Measurements from ENCODE around the gene TAAR9. TPM values are rescaled to one million over a fixed set of nuclear protein-coding genes. Genes with fewer than 3 reads are reported as not detected.
A peak's percentile ranks its signal among the peaks of the same experiment; 100 is the strongest.

Gene TAAR9
- total and polyA plus RNA-seq, 2 experiments from 2014 or later, result not detected

- WGBS, 2 experiments (ENCODE audit: low coverage in 1 of 2, low lambda C conversion rate in 2 of 2, missing lambda C conversion rate in 2 of 2), result 34 to 36% methylated on average over 5 of the region's 5 CpGs
- Histone ChIP-seq H3K9me2 (ENCODE audit: insufficient read depth) (no peaks in the 10 kb centered on the region), H3K27me3 (replicated peaks; ENCODE audit: insufficient read depth) (no peaks in the 10 kb centered on the region), H3K79me2 (ENCODE audit: insufficient read depth) (peaks cover 98% of the 10 kb centered on the region), H2AFZ (no peak overlapping the region), H3K36me3 (ENCODE audit: low read depth) (peaks cover 11% of the 10 kb centered on the region; the same call in 1 of the 2 replicates), H4K20me1 (ENCODE audit: insufficient read depth) (no peaks in the 10 kb centered on the region), H3K27ac (peak overlapping the region; percentile 91), H3F3A (ENCODE audit: insufficient read depth) (peaks cover 28% of the 10 kb centered on the region), H3K4me3 (no peak overlapping the region), H3K4me1 (ENCODE audit: insufficient read depth) (peaks cover 35% of the 10 kb centered on the region), H3K4me2 (ENCODE audit: unreplicated experiment) (peak overlapping the region; percentile 89), H3K9ac (peak overlapping the region; percentile 79), H3K9me3 (ENCODE audit: low read depth) (no peaks in the 10 kb centered on the region)
- peak; percentile 90 for DNase-seq
- TF ChIP-seq EZH2 (IDR thresholded peaks at IDR 0.05; ENCODE audit: insufficient read depth, poor library complexity, severe bottlenecking), result no peak
- no peak for TF ChIP-seq EZH2phosphoT487 (IDR thresholded peaks at IDR 0.05; ENCODE audit: insufficient read depth, low read depth)
- in situ Hi-C loops (cut with MboI), result no loop called here
Measured at GRCh38 chr6:132491303-132491702, 46.8 kb upstream of the TAAR9 start.

- WGBS, 2 experiments (ENCODE audit: low coverage in 1 of 2, low lambda C conversion rate in 2 of 2, missing lambda C conversion rate in 2 of 2), result 100% methylated on average over 1 of the region's 1 CpG
- Histone ChIP-seq H3K9ac (no peak overlapping the region), H4K20me1 (ENCODE audit: insufficient read depth) (no peaks in the 10 kb centered on the region), H3K27ac (peak overlapping the region; percentile 91), H3K27me3 (replicated peaks; ENCODE audit: insufficient read depth) (no peaks in the 10 kb centered on the region), H3K36me3 (ENCODE audit: low read depth) (peaks cover 10% of the 10 kb centered on the region; the same call in 1 of the 2 replicates), H3K9me2 (ENCODE audit: insufficient read depth) (no peaks in the 10 kb centered on the region), H3K4me1 (ENCODE audit: insufficient read depth) (peaks cover 35% of the 10 kb centered on the region), H3K4me3 (no peak overlapping the region), H3K9me3 (ENCODE audit: low read depth) (no peaks in the 10 kb centered on the region), H3F3A (ENCODE audit: insufficient read depth) (peaks cover 33% of the 10 kb centered on the region), H3K79me2 (ENCODE audit: insufficient read depth) (peaks cover 98% of the 10 kb centered on the region), H3K4me2 (ENCODE audit: unreplicated experiment) (no peak overlapping the region), H2AFZ (no peak overlapping the region)
- DNase-seq, result no peak
- TF ChIP-seq EZH2phosphoT487 (IDR thresholded peaks at IDR 0.05; ENCODE audit: insufficient read depth, low read depth), result no peak
- TF ChIP-seq EZH2 (IDR thresholded peaks at IDR 0.05; ENCODE audit: insufficient read depth, poor library complexity, severe bottlenecking), result no peak
- in situ Hi-C loops (cut with MboI), result no loop called here
Measured at GRCh38 chr6:132491881-132492280, 46.2 kb upstream of the TAAR9 start.

GRCh38 chr6:132494954-132495353 is 43.1 kb upstream of the TAAR9 start:
- H3K9me2 ChIP-seq (ENCODE audit: insufficient read depth), result no peaks in the 10 kb centered on the region
- in situ Hi-C loops (cut with MboI), result no loop called here
- no peak overlapping the region for H3K27ac ChIP-seq
- no peak overlapping the region for H3K4me2 ChIP-seq (ENCODE audit: unreplicated experiment)
- no peak for DNase-seq
- peaks cover 16% of the 10 kb centered on the region; the same call in 1 of the 2 replicates for H3K36me3 ChIP-seq (ENCODE audit: low read depth)
- H3K4me1 ChIP-seq (ENCODE audit: insufficient read depth), result peaks cover 28% of the 10 kb centered on the region
- no peaks in the 10 kb centered on the region for H3K9me3 ChIP-seq (ENCODE audit: low read depth)
- H3K79me2 ChIP-seq (ENCODE audit: insufficient read depth), result peaks cover 97% of the 10 kb centered on the region
- H3K4me3 ChIP-seq, result no peak overlapping the region
- H3F3A ChIP-seq (ENCODE audit: insufficient read depth), result peaks cover 24% of the 10 kb centered on the region
- H4K20me1 ChIP-seq (ENCODE audit: insufficient read depth), result no peaks in the 10 kb centered on the region
- H3K27me3 ChIP-seq (replicated peaks; ENCODE audit: insufficient read depth), result no peaks in the 10 kb centered on the region
- no peak overlapping the region for H2AFZ ChIP-seq
- H3K9ac ChIP-seq, result no peak overlapping the region
- TF ChIP-seq EZH2 (IDR thresholded peaks at IDR 0.05; ENCODE audit: insufficient read depth, poor library complexity, severe bottlenecking) (no peak), EZH2phosphoT487 (IDR thresholded peaks at IDR 0.05; ENCODE audit: insufficient read depth, low read depth) (no peak)
- 50 to 60% methylated on average over 2 of the region's 2 CpGs for WGBS, 2 experiments (ENCODE audit: low coverage in 1 of 2, low lambda C conversion rate in 2 of 2, missing lambda C conversion rate in 2 of 2)

- Histone ChIP-seq H3K79me2 (ENCODE audit: insufficient read depth) (peaks cover 98% of the 10 kb centered on the region), H3K36me3 (ENCODE audit: low read depth) (peaks cover 16% of the 10 kb centered on the region; the same call in 1 of the 2 replicates), H3K4me3 (no peak overlapping the region; the same call in 1 of the 2 replicates), H3K9me2 (ENCODE audit: insufficient read depth) (no peaks in the 10 kb centered on the region), H4K20me1 (ENCODE audit: insufficient read depth) (no peaks in the 10 kb centered on the region), H3K27ac (no peak overlapping the region), H3F3A (ENCODE audit: insufficient read depth) (peaks cover 17% of the 10 kb centered on the region), H3K27me3 (replicated peaks; ENCODE audit: insufficient read depth) (no peaks in the 10 kb centered on the region), H3K4me2 (ENCODE audit: unreplicated experiment) (no peak overlapping the region), H3K9ac (no peak overlapping the region), H3K9me3 (ENCODE audit: low read depth) (no peaks in the 10 kb centered on the region), H2AFZ (no peak overlapping the region), H3K4me1 (ENCODE audit: insufficient read depth) (peaks cover 21% of the 10 kb centered on the region)
- DNase-seq, result no peak
- 16 to 17% methylated on average over 2 of the region's 2 CpGs for WGBS, 2 experiments (ENCODE audit: low coverage in 1 of 2, low lambda C conversion rate in 2 of 2, missing lambda C conversion rate in 2 of 2)
- in situ Hi-C loops (cut with MboI), result no loop called here
- TF ChIP-seq EZH2phosphoT487 (IDR thresholded peaks at IDR 0.05; ENCODE audit: insufficient read depth, low read depth), result no peak
- no peak for TF ChIP-seq EZH2 (IDR thresholded peaks at IDR 0.05; ENCODE audit: insufficient read depth, poor library complexity, severe bottlenecking)
Measured at GRCh38 chr6:132495604-132496079, 42.4 kb upstream of the TAAR9 start.
